Middle frontal gyrus (tissue), 1 donor: Measurements from ENCODE around the gene CD84.
"Not testable (repeated sequence)": the region's sequence is repeated elsewhere in the genome, so short reads cannot be mapped to it uniquely, and the experiment has no call there.

ENCODE experiments used
- DNase-seq: peaks from one replicate; pipeline ENCODE4 v3.0.0-alpha.2; 2015; ENCODE audit warnings: low spot score; ENCODE audit errors: extremely low spot score

Gene CD84

GRCh38 chr1:160575112-160575664 lies 4.1 kb downstream of the CD84 start:
- no peak for DNase-seq

GRCh38 chr1:160570840-160571239 lies 8.5 kb downstream of the CD84 start:
- no peak for DNase-seq

DNA sequence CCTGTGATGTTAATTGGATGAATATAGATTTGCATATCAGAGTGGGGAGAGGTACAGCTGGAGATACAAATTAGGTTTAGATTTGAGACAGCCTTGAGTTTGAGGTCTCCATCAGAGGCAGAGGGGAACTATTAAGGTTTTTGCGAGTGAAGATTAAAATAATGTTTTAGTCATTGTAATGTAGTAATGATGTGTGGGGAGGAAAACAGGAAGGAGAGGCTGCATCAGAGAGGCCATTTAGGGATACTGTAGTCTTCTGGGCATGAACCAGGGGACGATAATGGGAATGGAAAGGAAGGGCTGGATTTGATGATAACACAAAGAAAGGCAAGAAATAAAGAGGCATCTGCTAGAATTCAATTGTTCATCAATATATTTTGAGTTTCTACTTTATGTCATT lies 9.5 kb downstream of the CD84 start:
- DNase-seq = no peak

- DNase-seq = no peak
These were observed 11.2 kb downstream of the CD84 start for GRCh38 chr1:160567858-160568682.

DNA sequence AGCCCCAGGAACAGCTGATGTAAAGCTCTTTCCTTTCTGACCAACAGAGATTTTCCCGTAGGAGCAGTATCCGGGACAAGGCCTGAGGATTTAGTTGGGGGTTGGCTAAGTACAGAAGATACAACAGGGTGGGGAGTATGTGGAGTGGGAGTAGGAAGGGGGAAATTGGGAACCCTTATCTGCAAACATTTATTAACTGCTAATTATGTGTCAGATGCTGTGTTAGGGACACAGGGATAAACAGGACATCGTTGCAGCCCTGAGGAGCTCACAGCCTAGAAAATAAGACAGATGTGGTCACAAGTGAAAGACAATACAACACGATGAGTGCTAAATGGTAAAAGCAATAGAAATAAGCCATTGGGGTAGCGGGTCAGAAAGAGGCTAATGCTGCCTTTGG lies 12.0 kb downstream of the CD84 start:
- DNase-seq = no peak

GRCh38 chr1:160565564-160565963 lies 13.7 kb downstream of the CD84 start:
- DNase-seq = no peak

DNA sequence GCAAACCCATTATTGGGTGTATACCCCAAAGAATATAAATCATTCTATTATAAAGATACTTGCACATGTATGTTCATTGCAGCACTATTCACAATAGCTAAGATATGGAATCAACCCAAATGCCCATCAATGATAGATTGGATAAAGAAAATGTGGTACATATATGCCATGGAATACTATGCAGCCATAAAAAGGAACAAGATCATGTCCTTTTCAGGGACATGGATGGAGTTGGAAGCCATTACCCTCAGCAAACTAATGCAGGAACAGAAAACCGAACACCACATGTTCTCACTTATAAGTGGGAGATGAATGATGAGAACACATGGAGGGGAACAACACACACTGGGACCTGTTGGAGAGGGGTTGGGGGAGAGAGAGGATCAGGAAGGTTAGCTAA lies 16.1 kb downstream of the CD84 start:
- DNase-seq = not testable (repeated sequence)

GRCh38 chr1:160562745-160563144 lies 16.6 kb downstream of the CD84 start:
- DNase-seq = not testable (repeated sequence)

DNA sequence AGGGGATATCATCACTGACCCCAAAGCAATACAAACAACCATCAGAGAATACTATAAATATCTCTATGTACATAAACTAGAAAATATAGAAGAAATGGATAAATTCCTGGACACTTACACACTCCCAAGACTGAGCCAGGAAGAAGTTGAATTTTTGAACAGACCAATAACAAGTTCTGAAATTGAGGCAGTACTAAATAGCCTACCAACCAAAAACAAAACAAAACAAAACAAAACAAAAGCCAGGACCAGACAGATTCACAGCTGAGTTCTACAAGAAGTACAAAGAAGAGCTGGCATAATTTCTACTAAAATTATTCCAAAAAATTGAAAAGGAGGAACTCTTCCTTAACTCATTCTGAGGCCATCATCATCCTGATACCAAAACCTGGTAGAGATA lies 18.5 kb downstream of the CD84 start:
- DNase-seq = no peak

GRCh38 chr1:160560045-160560705 lies 19.1 kb downstream of the CD84 start:
- no peak for DNase-seq

DNA sequence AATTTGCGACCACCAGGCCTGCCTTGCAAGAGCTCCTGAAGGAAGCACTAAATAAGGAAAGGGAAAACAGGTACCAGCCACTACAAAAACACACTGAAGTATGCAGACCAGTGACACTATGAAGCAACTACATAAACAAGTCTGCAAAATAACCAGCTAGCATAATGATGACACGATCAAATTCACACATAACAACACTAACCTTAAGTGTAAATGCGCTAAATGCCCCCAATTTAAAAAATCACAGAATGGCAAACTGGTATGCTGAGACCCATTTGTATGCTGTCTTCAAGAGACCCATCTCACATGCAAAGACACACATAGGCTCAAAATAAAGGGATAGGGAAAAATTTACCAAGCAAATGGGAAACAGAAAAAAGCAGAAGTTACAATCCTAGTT lies 19.9 kb downstream of the CD84 start:
- DNase-seq = not testable (repeated sequence)

- DNase-seq = no peak
These were observed 20.5 kb downstream of the CD84 start for GRCh38 chr1:160558660-160559380.

DNA sequence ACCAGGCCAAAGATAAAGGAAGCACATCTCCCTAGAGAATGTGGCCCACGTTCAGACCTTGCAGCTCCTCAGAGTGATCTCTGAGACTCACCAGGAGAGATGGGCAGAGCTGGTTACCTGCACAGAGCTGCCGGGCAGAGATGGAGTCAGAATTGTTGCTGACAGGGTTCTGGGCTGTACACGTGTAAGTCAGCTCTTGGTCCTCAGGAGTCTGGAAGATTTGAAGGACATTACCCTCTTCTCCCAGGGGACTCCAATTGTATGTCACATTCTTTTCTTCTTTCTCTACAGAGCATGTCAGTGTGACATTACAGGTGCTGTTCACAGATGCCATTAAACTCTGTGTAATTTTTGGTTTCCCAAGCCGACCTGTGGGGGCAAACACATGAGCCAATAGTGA lies 25.5 kb downstream of the CD84 start:
- DNase-seq = no peak

DNA sequence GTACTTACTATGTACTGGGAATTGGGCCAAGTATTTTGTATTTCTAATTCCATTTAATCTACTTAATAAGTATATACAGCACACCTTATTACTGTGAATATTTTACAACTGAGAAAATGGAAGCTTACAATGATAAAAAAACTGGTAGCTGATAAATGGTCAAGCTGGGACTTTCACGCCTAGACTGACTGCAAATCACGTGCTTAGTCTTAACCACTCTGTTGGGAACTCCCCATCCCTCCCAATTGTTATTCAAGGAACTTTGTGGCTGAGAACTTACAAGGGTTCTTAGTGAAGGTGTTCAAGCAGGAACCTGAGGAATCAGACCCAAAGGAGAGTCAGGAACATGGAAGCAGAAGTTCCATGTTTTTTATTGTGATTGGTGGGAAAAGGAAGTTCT lies 26.9 kb downstream of the CD84 start:
- DNase-seq = no peak

GRCh38 chr1:160550572-160551034 lies 28.7 kb downstream of the CD84 start:
- DNase-seq = no peak

- DNase-seq = no peak
These were observed 29.7 kb downstream of the CD84 start for GRCh38 chr1:160549665-160550006.

DNA sequence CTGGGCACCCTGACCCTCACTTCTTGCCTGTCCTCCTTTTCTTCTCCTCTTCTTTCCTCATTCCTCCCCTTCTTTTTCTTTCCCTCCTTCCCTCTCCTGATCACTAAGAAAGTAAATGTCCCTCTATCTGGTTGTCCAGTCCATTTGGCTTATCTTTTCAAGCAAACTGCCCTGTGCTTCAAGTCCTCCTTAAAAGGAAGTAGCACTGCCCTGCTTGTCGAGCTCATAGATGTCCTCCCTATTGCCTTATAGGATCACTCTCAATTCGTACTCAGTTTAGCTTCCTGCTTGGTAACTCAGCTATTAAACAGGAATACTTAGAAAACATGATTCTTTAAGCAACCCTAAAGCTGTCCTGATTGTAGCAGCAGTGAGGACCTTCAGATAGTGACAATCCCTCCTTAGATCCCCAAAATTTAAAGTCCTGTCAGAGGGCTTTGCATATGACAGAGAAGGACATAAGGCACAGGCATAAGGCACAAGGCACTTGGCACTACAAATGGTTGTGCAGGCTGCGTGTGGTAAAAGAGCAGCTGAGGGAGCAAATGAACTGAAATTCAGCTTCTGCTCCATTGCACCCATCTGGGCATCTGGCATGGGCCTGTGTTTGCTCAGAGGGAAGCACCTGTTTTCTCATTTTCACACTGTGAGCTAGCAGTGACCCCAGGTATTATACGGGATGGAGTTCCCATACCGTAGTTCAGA lies 30.2 kb downstream of the CD84 start:
- no peak for DNase-seq

GRCh38 chr1:160548183-160548582 lies 31.1 kb downstream of the CD84 start:
- no peak for DNase-seq

DNA sequence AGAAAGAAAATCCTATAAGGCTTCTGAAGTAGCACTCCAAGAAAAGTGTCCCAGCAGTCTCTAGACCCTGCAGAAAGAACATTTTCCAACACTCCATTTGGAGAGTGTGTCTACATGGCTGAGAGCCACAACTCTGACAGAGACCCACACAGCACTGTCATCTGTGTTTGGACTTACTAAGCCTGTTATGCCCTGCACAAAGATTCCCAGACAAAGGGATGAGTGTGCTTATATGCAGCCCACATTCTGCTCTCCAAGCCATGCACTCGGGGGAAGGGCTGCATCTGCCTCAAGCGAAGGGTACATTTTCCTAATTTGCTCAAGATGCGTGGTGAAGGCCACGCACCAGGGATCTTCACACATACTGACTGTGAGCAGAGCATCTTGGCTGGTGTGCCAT lies 31.9 kb downstream of the CD84 start:
- no peak for DNase-seq

GRCh38 chr1:160546942-160547341 lies 32.4 kb downstream of the CD84 start:
- DNase-seq = no peak

DNA sequence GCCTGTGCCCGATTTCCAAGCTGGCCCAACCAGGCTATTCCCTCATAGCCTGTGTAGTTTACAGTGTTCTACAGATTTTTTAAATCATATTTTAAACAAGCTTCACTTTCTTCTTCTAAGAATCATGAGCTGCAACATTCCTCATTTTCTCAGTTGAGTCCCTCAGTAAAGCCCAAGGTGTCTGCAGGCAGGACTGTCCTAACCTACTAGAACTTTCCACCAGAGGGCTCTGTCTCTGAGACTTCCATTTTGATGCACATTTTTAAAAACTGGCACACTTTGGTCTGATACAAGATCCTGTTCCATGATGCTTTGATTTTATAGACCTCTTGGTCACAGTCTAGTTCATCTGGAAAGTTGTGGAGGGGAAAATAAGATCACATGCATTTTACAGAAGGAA lies 34.6 kb downstream of the CD84 start:
- DNase-seq = no peak
